Karpas-422 (cell line): ENCODE results near the gene ELAVL3. TPM values are rescaled to one million over a fixed set of nuclear protein-coding genes. Genes with fewer than 3 reads are reported as not detected.
"Not testable (repeated sequence)": the region's sequence is repeated elsewhere in the genome, so short reads cannot be mapped to it uniquely, and the experiment has no call there.

Experiments used
- DNase-seq: peaks from one replicate; pipeline ENCODE4 v3.0.0-alpha.2; 2015
- H2AFZ ChIP-seq: fragments of 200-600 bp; sonication (generic); 2 replicates; pipeline ENCODE4 v1.6.1; 2014; ENCODE audit warnings: antibody characterized with exemption, low read length, mixed read lengths
- H3K27ac ChIP-seq: fragments of 200-600 bp; sonication (generic); 2 replicates; pipeline ENCODE4 v1.5.1; 2014; ENCODE audit warnings: mild to moderate bottlenecking, low read length, moderate library complexity
- H3K27me3 ChIP-seq: fragments of 200-600 bp; sonication (generic); 2 replicates; pipeline ENCODE4 v1.6.1; 2014; ENCODE audit warnings: low read length, mixed read lengths
- H3K36me3 ChIP-seq: fragments of 200-600 bp; sonication (generic); 2 replicates; pipeline ENCODE4 v1.6.1; 2014; ENCODE audit warnings: low read length, mixed read lengths; ENCODE audit not compliant: insufficient read depth
- H3K4me1 ChIP-seq: fragments of 200-600 bp; sonication (generic); 2 replicates; pipeline ENCODE4 v1.6.1; 2014; ENCODE audit warnings: mild to moderate bottlenecking, low read length, mixed read lengths
- H3K4me2 ChIP-seq: fragments of 200-600 bp; sonication (generic); 2 replicates; pipeline ENCODE4 v1.6.1; 2014; ENCODE audit warnings: low read length, low read depth, mild to moderate bottlenecking; ENCODE audit not compliant: poor library complexity, severe bottlenecking
- H3K4me3 ChIP-seq: fragments of 200-600 bp; sonication (generic); 2 replicates; pipeline ENCODE4 v1.5.1; 2014; ENCODE audit warnings: mild to moderate bottlenecking, antibody characterized with exemption, low read length, mixed read lengths
- H3K79me2 ChIP-seq: fragments of 200-600 bp; sonication (generic); 2 replicates; pipeline ENCODE4 v1.6.1; 2014; ENCODE audit warnings: mild to moderate bottlenecking, low read length, mixed read lengths
- H3K9ac ChIP-seq: fragments of 200-600 bp; sonication (generic); 2 replicates; pipeline ENCODE4 v1.6.0; 2014; ENCODE audit warnings: low read length
- H3K9me2 ChIP-seq: fragments of 200-600 bp; sonication (generic), shearing (Covaris generic); replicated peaks from 2 replicates; pipeline ENCODE4 v1.6.0; 2014; ENCODE audit warnings: mild to moderate bottlenecking, low read length, moderate library complexity; ENCODE audit not compliant: insufficient read depth
- H3K9me3 ChIP-seq: fragments of 300-700, 200-600 bp; sonication (generic); 2 replicates; pipeline ENCODE4 v1.6.1; 2014; ENCODE audit warnings: low read length, mixed read lengths
- H4K20me1 ChIP-seq: fragments of 200-600 bp; sonication (generic); 2 replicates; pipeline ENCODE4 v1.6.1; 2014; ENCODE audit warnings: mild to moderate bottlenecking, antibody characterized with exemption, low read length, low read depth; ENCODE audit not compliant: insufficient read depth
- total RNA-seq: library from RNA; depleted of rRNA; stranded (reverse); fragments of >200 nt; shearing (Covaris generic); gene quantifications from 2 replicates; pipeline ENCODE4 v1.2.3, GENCODE V29; 2014; ENCODE audit warnings: low replicate concordance

Gene ELAVL3
- total RNA-seq, 1 experiment from 2014 or later = not detected

DNA sequence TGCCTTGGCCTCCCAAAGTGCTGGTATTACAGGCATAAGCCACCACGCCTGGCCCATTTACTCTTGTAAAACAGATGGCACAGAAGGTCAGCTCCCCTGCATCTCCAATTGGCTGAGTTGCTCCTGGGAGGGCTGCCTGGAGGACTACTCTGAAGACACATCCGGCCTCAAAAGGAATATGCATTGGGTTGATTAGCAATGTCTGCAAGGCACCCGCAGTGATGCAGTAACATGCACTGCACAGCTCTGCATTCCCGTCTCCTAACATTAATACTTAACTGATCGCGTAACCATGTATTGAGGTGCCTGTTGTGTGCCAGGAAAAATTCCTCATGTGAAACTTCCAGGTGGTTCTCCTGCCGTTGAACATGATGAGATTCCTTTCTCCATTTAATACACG lies 5.0 kb downstream of the ELAVL3 start:
- Histone ChIP-seq H2AFZ (no peak overlapping the region), H3K9ac (no peak overlapping the region), H3K9me3 (no peaks in the 10 kb centered on the region), H4K20me1 (no peaks in the 10 kb centered on the region), H3K79me2 (no peaks in the 10 kb centered on the region), H3K27ac (no peak overlapping the region), H3K27me3 (no peaks in the 10 kb centered on the region), H3K9me2 (no peaks in the 10 kb centered on the region), H3K4me3 (no peak overlapping the region), H3K4me1 (no peaks in the 10 kb centered on the region), H3K4me2 (no peak overlapping the region), H3K36me3 (no peaks in the 10 kb centered on the region)
- no peak for DNase-seq

DNA sequence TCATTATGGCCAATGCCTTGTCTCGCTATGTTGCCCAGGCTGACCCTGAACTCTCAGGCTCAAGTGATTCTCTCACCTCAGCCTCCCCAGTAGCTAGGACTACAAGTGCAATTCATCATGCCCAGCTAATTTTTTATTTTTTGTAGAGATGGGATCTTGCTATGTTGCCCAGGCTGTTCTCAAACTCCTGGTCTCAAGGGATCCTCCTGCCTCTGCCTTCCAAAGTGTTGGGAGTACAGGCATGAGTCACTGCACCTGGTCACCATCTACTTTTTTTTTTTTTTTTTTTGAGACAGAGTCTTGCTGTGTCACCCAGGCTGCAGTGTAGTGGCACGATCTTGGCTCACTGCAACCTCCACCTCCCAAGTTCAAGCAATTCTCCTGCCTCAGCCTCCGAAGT lies 5.5 kb downstream of the ELAVL3 start:
- H3K9me3 ChIP-seq, H2AFZ ChIP-seq, H3K79me2 ChIP-seq, H3K4me1 ChIP-seq, H4K20me1 ChIP-seq, DNase-seq, H3K9ac ChIP-seq, H3K27me3 ChIP-seq, H3K9me2 ChIP-seq, H3K36me3 ChIP-seq, H3K4me3 ChIP-seq, H3K27ac ChIP-seq, H3K4me2 ChIP-seq: not testable (repeated sequence)

DNA sequence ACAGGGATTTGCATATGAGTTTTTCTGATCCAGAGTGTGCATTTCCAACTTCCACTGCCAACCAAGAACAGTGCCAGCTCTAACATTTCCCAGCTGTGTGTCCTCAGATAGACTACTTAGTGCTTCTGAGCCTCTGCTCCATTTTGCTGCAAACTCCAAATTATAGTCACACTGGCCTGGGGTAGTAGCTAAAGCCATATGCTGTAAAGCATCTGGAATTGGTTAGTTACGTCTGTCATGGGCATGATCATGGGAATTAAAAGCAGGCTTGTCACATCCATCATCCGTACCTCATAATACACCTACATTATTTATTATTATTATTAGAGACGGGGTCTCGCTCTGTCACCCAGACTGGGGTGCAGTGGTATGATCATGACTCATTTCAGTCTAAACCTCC lies 7.1 kb downstream of the ELAVL3 start:
- Histone ChIP-seq H3K27ac (no peak overlapping the region), H2AFZ (no peak overlapping the region), H3K36me3 (no peaks in the 10 kb centered on the region), H3K79me2 (no peaks in the 10 kb centered on the region), H3K4me3 (no peak overlapping the region), H3K4me1 (no peaks in the 10 kb centered on the region), H3K9ac (no peak overlapping the region), H3K9me2 (no peaks in the 10 kb centered on the region), H3K9me3 (no peaks in the 10 kb centered on the region), H3K27me3 (no peaks in the 10 kb centered on the region), H4K20me1 (no peaks in the 10 kb centered on the region), H3K4me2 (no peak overlapping the region)
- DNase-seq = no peak

DNA sequence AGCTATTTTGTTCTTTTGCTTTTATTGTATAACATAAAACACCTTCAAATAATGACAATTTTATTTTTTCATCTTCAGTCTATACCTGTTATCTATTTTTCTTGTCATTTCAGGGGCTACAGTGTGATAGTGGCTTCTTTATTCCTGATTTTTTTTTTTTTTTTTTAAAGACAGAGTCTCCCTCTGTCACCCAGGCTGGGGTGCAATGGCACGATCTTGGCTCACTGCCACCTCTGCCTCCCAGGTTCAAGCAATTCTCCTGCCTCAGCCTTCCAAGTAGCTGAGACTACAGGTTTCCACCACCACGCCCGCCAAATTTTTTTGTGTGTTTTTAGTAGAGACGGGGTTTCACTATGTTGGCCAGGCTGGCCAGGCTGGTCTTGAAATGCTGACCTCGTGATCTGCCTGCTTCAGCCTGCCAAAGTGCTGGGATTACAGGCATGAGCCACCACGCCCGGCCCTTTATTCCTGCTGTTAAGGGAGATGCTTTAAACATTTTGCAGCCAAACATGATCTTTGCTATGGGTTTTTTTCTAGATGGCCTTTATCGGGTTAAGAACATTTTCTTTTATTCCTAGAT lies 12.5 kb downstream of the ELAVL3 start:
- not testable (repeated sequence) for H3K4me3 ChIP-seq, H3K36me3 ChIP-seq, H3K9ac ChIP-seq, H3K79me2 ChIP-seq, H3K4me1 ChIP-seq, DNase-seq, H3K4me2 ChIP-seq, H3K9me3 ChIP-seq, H4K20me1 ChIP-seq, H2AFZ ChIP-seq, H3K9me2 ChIP-seq, H3K27me3 ChIP-seq, H3K27ac ChIP-seq

DNA sequence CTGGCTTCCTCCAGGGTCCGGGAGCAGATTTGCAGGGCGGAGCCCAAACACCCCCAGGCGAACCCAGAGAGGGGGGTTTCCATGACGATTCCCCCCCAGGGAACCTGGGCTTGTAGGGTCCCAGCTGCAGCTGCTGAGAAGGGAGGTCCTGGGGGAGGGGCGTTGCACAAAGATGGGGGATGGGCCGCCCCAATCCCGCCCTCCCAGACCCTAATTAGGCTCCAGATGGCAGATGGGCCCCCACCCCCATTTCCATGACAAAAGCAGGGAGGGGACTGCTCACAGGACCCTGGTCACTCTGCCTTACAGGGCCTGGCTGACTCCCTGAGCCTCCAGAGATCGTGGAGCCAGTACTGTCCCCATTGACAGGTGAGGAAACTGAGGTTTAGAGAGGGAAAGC lies 15.2 kb downstream of the ELAVL3 start:
- H3K4me2 ChIP-seq = no peak overlapping the region
- H3K79me2 ChIP-seq = no peaks in the 10 kb centered on the region
- DNase-seq = no peak
- H3K27me3 ChIP-seq = no peaks in the 10 kb centered on the region
- H3K9me3 ChIP-seq = no peaks in the 10 kb centered on the region
- no peaks in the 10 kb centered on the region for H3K9me2 ChIP-seq
- H3K36me3 ChIP-seq = no peaks in the 10 kb centered on the region
- no peaks in the 10 kb centered on the region for H4K20me1 ChIP-seq
- H3K4me1 ChIP-seq = no peaks in the 10 kb centered on the region
- H2AFZ ChIP-seq = no peak overlapping the region
- no peak overlapping the region for H3K4me3 ChIP-seq
- H3K9ac ChIP-seq = no peak overlapping the region
- H3K27ac ChIP-seq = no peak overlapping the region

DNA sequence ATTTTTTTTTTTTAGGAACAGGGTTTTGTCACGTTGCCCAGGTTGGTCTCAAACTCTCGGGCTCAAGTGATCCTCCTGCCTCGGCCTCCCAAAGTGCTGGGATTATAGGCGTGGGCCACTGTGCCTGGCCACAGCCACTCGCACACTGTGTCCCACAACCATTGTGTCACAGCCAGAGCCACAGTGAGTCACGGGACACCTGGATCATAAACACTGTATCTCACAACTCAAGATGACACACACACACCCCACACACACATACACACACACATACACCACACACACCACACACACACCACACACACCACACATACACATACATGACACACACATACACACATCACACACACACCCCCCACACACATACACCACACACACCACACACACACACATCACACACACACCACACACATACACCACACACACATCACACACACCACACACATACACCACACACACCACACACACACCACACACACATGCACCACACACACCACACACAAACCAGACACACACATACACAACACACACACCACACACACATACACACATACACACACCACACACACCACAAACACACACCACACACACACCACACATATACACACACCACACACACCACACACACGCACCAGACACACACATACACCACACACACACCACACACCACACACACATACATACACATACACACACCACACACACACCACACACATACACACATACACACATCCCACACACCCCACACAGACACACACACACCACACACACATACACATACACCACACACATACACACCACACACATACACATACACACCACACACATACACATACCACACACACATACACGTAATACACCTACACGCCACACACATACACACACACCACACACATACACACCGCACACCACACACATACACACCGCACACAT lies 16.2 kb downstream of the ELAVL3 start:
- Histone ChIP-seq H3K4me2 (no peak overlapping the region), H4K20me1 (no peaks in the 10 kb centered on the region), H3K27me3 (no peaks in the 10 kb centered on the region), H3K9me2 (no peaks in the 10 kb centered on the region), H3K9ac (no peak overlapping the region), H3K36me3 (no peaks in the 10 kb centered on the region), H2AFZ (no peak overlapping the region), H3K4me1 (no peaks in the 10 kb centered on the region), H3K4me3 (no peak overlapping the region), H3K79me2 (no peaks in the 10 kb centered on the region), H3K27ac (no peak overlapping the region), H3K9me3 (no peaks in the 10 kb centered on the region)
- no peak for DNase-seq

DNA sequence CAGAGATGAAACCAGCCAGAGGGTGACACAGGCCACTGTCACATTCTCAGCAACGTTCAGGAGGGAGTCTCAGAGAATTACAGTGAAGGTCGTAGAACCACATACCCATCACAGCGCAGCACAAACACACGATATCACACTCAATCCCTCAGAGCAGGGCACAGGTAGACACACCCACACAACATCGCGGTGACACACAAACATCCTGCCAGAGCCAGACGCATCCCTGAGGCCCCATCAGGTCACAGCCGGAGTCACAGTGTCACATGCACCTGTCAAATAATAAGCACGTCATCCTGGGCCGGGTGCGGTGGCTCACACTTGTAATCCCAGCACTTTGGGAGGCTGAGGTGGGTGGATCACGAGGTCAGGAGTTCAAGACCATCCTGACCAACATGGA lies 17.5 kb downstream of the ELAVL3 start:
- H3K27me3 ChIP-seq = no peaks in the 10 kb centered on the region
- no peaks in the 10 kb centered on the region for H3K4me1 ChIP-seq
- no peak overlapping the region for H3K9ac ChIP-seq
- DNase-seq = no peak
- H3K9me2 ChIP-seq = no peaks in the 10 kb centered on the region
- H2AFZ ChIP-seq = no peak overlapping the region
- no peak overlapping the region for H3K4me2 ChIP-seq
- no peaks in the 10 kb centered on the region for H3K9me3 ChIP-seq
- no peaks in the 10 kb centered on the region for H3K79me2 ChIP-seq
- no peak overlapping the region for H3K4me3 ChIP-seq
- H4K20me1 ChIP-seq = no peaks in the 10 kb centered on the region
- no peaks in the 10 kb centered on the region for H3K36me3 ChIP-seq
- no peak overlapping the region for H3K27ac ChIP-seq

DNA sequence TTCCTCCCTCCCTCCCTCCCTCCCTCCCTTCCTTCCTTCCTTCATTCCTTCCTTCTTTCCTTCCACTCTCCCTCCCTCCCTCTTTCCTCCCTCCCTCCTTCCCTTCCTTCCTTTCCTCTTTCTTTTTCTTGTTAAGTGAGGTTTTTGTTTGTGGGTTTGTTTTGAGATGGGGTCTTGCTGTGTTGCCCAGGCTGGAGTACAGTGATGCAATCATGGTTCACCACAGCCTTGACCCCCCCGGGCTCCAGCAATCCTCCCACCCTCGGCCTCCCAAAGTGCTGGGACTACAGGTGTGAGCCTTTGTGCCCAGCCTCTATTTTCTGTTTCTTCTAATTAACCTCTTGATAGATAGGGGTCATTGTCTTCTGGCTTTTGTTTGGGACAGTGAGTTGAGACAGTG lies 19.4 kb downstream of the ELAVL3 start:
- Histone ChIP-seq H3K4me1 (no peaks in the 10 kb centered on the region), H3K4me2 (no peak overlapping the region), H4K20me1 (no peaks in the 10 kb centered on the region), H3K9me3 (no peaks in the 10 kb centered on the region), H3K27me3 (no peaks in the 10 kb centered on the region), H3K27ac (no peak overlapping the region), H3K36me3 (no peaks in the 10 kb centered on the region), H3K79me2 (no peaks in the 10 kb centered on the region), H3K4me3 (no peak overlapping the region), H2AFZ (no peak overlapping the region), H3K9me2 (no peaks in the 10 kb centered on the region), H3K9ac (no peak overlapping the region)
- no peak for DNase-seq
